ENCODE results near the gene PPP1R3F. TPM values are rescaled to one million over a fixed set of nuclear protein-coding genes. Genes with fewer than 3 reads are reported as not detected.

Gene PPP1R3F
- total and polyA plus RNA-seq, 9 of the 15 experiments (the other 6 are each of a cell fraction or from before 2014, with no cell fraction given): 0.03 to 0.91 (median 0.43) TPM; not detected in 1

DNA sequence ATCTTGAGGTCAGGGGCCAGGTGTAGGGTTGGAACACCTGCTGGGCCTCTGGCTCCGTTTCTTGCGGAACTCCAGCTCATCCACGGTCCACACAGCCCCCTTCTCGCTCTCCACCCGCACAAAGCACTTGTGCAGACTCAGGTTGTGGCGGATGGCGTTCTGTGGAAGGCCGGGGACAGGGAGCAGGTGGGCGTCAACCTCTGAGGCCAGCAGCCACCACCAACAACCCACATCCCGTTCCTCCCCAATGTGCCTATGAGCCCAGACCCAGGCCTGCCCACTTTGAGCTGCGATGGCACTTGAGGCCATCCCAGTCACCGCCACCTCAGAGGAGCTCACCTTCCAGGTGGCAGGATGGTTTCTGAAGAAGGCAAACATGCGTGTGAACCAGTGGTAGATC lies 18.3 kb upstream of the PPP1R3F start:
- H4K20me1 ChIP-seq (replicated peaks; ENCODE audit: control insufficient read depth, insufficient read depth, low read length): no peaks in the 10 kb centered on the region
- H3K9me1 ChIP-seq (ENCODE audit: control insufficient read depth, insufficient read depth, low read length): no peaks in the 10 kb centered on the region
- intact Hi-C loops (cut with micrococcal nuclease) (no loop called here), in situ Hi-C loops (cut with MboI) (no loop called here)
- peaks cover 3 to 26% of the 10 kb centered on the region in 2 experiments; a peak in 4 of 5 replicates for H3K4me1 ChIP-seq (replicated peaks in 1 of 2; ENCODE audit: control insufficient read depth in 2 of 2, insufficient read depth in 2 of 2, low read length in 2 of 2)
- no peak for TF ChIP-seq ZNF134 (CRISPR knock-in tag; conservative IDR thresholded peaks at IDR 0.05)
- peak; percentile 45; the same call in 1 of the 2 replicates for TF ChIP-seq POLR2G (IDR thresholded peaks at IDR 0.05; ENCODE audit: low read depth, low read length)
- peak; percentile 30; the same call in 1 of the 2 replicates for TF ChIP-seq RBFOX2 (IDR thresholded peaks at IDR 0.05; ENCODE audit: low read depth, low read length)
- peaks cover 28% of the 10 kb centered on the region; the same call in 2 of the 3 replicates for H3K36me3 ChIP-seq (ENCODE audit: control insufficient read depth, insufficient read depth, low read length)
- ChIA-PET POLR2A (interaction anchor here (2.4 kb wide), 1 partner anchor 8 kb away, joined by 10 read pairs; no protein-coding TSS in a partner anchor), CTCF (ENCODE audit: low intra/inter-chr PET ratio) (no interaction called here)
- no peak for ATAC-seq
- H3K9ac ChIP-seq (ENCODE audit: insufficient read depth in 1 of 2, low read depth in 2 of 2, low read length in 2 of 2): peak overlapping the region in 1 of 2 experiments; percentile 9; a peak in 1 of 4 replicates
- H3K27me3 ChIP-seq (ENCODE audit: control insufficient read depth in 2 of 2, insufficient read depth in 2 of 2, low read length in 2 of 2): no peaks in the 10 kb centered on the region
- no peak overlapping the region for H3K27ac ChIP-seq (ENCODE audit: extremely low read depth, low read depth, low read length)
- no TSS peak for BruUV-seq (replicated peaks)
- 100% methylated on average over 1 of the region's 13 CpGs for WGBS (ENCODE audit: insufficient coverage, low coverage, missing lambda C conversion rate)
- no peaks in the 10 kb centered on the region; the same call in 2 of the 3 replicates for H3K79me2 ChIP-seq (ENCODE audit: control insufficient read depth, insufficient read depth, low read length)
- H3K4me3 ChIP-seq: no peak overlapping the region
- H3K9me3 ChIP-seq (replicated peaks; ENCODE audit: control insufficient read depth, insufficient read depth, low read depth, low read length): no peaks in the 10 kb centered on the region
- H3K4me2 ChIP-seq (ENCODE audit: insufficient read depth, low read length): no peak overlapping the region
- DNase-seq (ENCODE audit: extremely low read depth in 1 of 4, low spot score in 3 of 4): no peak
- no peak overlapping the region for H2AFZ ChIP-seq (ENCODE audit: low read depth, low read length)
- FAIRE-seq: no peak

- Histone ChIP-seq H3K4me3 (no peak overlapping the region), H3K9ac (ENCODE audit: insufficient read depth in 1 of 2, low read depth in 2 of 2, low read length in 2 of 2) (no peak overlapping the region), H3K4me1 (replicated peaks in 1 of 2; ENCODE audit: control insufficient read depth in 2 of 2, insufficient read depth in 2 of 2, low read length in 2 of 2) (peaks cover 0 to 20% of the 10 kb centered on the region in 2 experiments; a peak in 2 of 5 replicates), H3K9me3 (replicated peaks; ENCODE audit: control insufficient read depth, insufficient read depth, low read depth, low read length) (no peaks in the 10 kb centered on the region), H3K36me3 (ENCODE audit: control insufficient read depth, insufficient read depth, low read length) (peaks cover 5% of the 10 kb centered on the region; the same call in 1 of the 3 replicates), H3K27me3 (ENCODE audit: control insufficient read depth in 2 of 2, insufficient read depth in 2 of 2, low read length in 2 of 2) (no peaks in the 10 kb centered on the region), H2AFZ (ENCODE audit: low read depth, low read length) (no peak overlapping the region), H3K4me2 (ENCODE audit: insufficient read depth, low read length) (no peak overlapping the region), H3K79me2 (ENCODE audit: control insufficient read depth, insufficient read depth, low read length) (no peaks in the 10 kb centered on the region), H4K20me1 (replicated peaks; ENCODE audit: control insufficient read depth, insufficient read depth, low read length) (no peaks in the 10 kb centered on the region), H3K27ac (ENCODE audit: extremely low read depth, low read depth, low read length) (no peak overlapping the region), H3K9me1 (ENCODE audit: control insufficient read depth, insufficient read depth, low read length) (no peaks in the 10 kb centered on the region)
- no TSS peak for BruUV-seq (replicated peaks)
- in situ Hi-C loops (cut with MboI): no loop called here
- peak; percentile 23 for FAIRE-seq
- DNase-seq (ENCODE audit: extremely low read depth in 1 of 4, low spot score in 3 of 4): no peak
- intact Hi-C loops (cut with micrococcal nuclease): no loop called here
- 44% methylated on average over 4 of the region's 7 CpGs for WGBS (ENCODE audit: insufficient coverage, low coverage, missing lambda C conversion rate)
- CTCF ChIA-PET (ENCODE audit: low intra/inter-chr PET ratio): no interaction called here
- ATAC-seq: no peak
- POLR2A ChIA-PET: interaction anchor here (1.4 to 1.6 kb wide), 2 partner anchors 14 to 64 kb away, joined by 3 to 7 read pairs; no protein-coding TSS in a partner anchor
- TF ChIP-seq E2F8 (IDR thresholded peaks at IDR 0.05; ENCODE audit: low read depth, partially characterized antibody) (no peak), FOSL1 (tag; conservative IDR thresholded peaks at IDR 0.05) (no peak), BRD4 (IDR thresholded peaks at IDR 0.05) (no peak), ID3 (CRISPR knock-in tag; IDR thresholded peaks at IDR 0.05) (no peak), ID3 (tag; IDR thresholded peaks at IDR 0.05) (no peak), RFX1 (IDR thresholded peaks at IDR 0.05) (no peak), ZNF668 (CRISPR knock-in tag; IDR thresholded peaks at IDR 0.05) (no peak), HNRNPL (IDR thresholded peaks at IDR 0.05; ENCODE audit: low read depth, low read length) (no peak), POLR2AphosphoS2 (IDR thresholded peaks at IDR 0.05; ENCODE audit: low read length) (no peak)
Observed at GRCh38 chrX:49254639-49255038, 15.0 kb upstream of the PPP1R3F start.

All from K562 (cell line).